ENCODE measurements around the gene HTT.

The HTT gene

GRCh38 chr4:3215733-3216132 is 141.3 kb downstream of the HTT start:
- DNase-seq (ENCODE audit: insufficient read length, low spot score) (no peak), FAIRE-seq (no peak)
- TF ChIP-seq, protein P1, sequence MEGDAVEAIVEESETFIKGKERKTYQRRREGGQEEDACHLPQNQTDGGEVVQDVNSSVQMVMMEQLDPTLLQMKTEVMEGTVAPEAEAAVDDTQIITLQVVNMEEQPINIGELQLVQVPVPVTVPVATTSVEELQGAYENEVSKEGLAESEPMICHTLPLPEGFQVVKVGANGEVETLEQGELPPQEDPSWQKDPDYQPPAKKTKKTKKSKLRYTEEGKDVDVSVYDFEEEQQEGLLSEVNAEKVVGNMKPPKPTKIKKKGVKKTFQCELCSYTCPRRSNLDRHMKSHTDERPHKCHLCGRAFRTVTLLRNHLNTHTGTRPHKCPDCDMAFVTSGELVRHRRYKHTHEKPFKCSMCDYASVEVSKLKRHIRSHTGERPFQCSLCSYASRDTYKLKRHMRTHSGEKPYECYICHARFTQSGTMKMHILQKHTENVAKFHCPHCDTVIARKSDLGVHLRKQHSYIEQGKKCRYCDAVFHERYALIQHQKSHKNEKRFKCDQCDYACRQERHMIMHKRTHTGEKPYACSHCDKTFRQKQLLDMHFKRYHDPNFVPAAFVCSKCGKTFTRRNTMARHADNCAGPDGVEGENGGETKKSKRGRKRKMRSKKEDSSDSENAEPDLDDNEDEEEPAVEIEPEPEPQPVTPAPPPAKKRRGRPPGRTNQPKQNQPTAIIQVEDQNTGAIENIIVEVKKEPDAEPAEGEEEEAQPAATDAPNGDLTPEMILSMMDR (IDR thresholded peaks at IDR 0.05; ENCODE audit: insufficient read depth, missing control alignments), result no peak

GRCh38 chr4:3217266-3217665 is 142.8 kb downstream of the HTT start:
- no peak for DNase-seq (ENCODE audit: insufficient read length, low spot score)
- TF ChIP-seq, protein P1 (IDR thresholded peaks at IDR 0.05; ENCODE audit: insufficient read depth, missing control alignments), result no peak
- no peak for FAIRE-seq

GRCh38 chr4:3217771-3218170 is 143.3 kb downstream of the HTT start:
- DNase-seq (ENCODE audit: insufficient read length, low spot score) (no peak), FAIRE-seq (no peak)
- TF ChIP-seq, protein P1 (IDR thresholded peaks at IDR 0.05; ENCODE audit: insufficient read depth, missing control alignments), result no peak

GRCh38 chr4:3218824-3219760 is 144.6 kb downstream of the HTT start:
- no peak for DNase-seq (ENCODE audit: insufficient read length, low spot score)
- TF ChIP-seq, protein P1 (IDR thresholded peaks at IDR 0.05; ENCODE audit: insufficient read depth, missing control alignments), result no peak
- no peak for FAIRE-seq

DNA sequence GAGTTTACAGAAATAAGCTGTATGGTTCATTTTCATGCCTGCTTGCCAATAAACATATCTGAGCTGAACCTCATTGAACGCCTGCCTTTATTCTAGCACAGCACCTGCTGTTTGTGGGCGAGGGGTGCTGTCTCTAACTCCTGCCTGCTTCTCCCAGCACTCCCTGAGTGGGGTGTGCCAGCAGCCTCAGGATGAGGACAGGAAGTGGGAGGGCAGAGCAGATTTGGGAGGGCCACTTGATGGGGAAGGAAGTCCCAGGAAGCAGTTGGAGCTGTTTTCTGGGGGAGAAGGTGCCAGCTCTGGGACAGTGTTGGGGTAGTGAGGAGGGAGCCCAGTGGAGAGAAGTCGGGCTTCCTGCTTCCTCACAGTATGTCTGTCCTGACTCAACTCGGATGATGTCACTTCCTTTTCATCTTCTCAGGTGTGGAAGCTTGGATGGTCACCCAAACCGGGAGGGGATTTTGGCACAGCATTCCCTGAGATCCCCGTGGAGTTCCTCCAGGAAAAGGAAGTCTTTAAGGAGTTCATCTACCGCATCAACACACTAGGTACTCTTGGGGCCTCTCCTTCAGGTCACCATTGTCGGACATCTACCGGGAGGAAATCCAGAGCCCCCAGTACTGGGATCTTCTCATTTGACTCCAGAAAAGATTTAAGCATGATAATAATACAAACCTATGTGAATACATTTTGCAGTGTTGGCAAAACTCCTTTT is 145.4 kb downstream of the HTT start:
- FAIRE-seq (no peak), DNase-seq (ENCODE audit: insufficient read length, low spot score) (no peak)
- TF ChIP-seq, protein P1 (IDR thresholded peaks at IDR 0.05; ENCODE audit: insufficient read depth, missing control alignments), result no peak

GRCh38 chr4:3220476-3221183 is 146.1 kb downstream of the HTT start:
- TF ChIP-seq, protein P1 (IDR thresholded peaks at IDR 0.05; ENCODE audit: insufficient read depth, missing control alignments), result no peak
- FAIRE-seq (no peak), DNase-seq (ENCODE audit: insufficient read length, low spot score) (no peak)
